K562 (cell line): Measurements from ENCODE around the gene ZNF48. TPM values are rescaled to one million over a fixed set of nuclear protein-coding genes. Genes with fewer than 3 reads are reported as not detected.

ENCODE experiments used
- CBX1 ChIP-seq: sonication (generic); IDR thresholded peaks from 2 replicates; pipeline ENCODE4 v1.6.1; 2016; ENCODE audit warnings: antibody characterized with exemption, low read depth, mild to moderate bottlenecking
- EHMT2 ChIP-seq: fragments of 450-650 bp; IDR thresholded peaks from 2 replicates; pipeline ENCODE4 v1.6.1; 2018; ENCODE audit warnings: antibody characterized with exemption
- ERF ChIP-seq: fragments of 450-650 bp; formaldehyde crosslinking; IDR thresholded peaks from 2 replicates; pipeline ENCODE4 v1.4.0; 2020; ENCODE audit warnings: mild to moderate bottlenecking, mixed read lengths
- HCFC1 ChIP-seq: IDR thresholded peaks from 2 replicates; pipeline ENCODE4 v1.6.1; 2012; ENCODE audit warnings: low read depth, low read length, improper control_type of control experiment
- HSF4 ChIP-seq: fragments of 250-450 bp; sonication (Bioruptor Pico); IDR thresholded peaks from 2 replicates; pipeline ENCODE4 v2.1.2; 2022; ENCODE audit warnings: mild to moderate bottlenecking, moderate library complexity, borderline replicate concordance
- MED1 ChIP-seq: sonication (generic); formaldehyde crosslinking; IDR thresholded peaks from 2 replicates; pipeline ENCODE4 v1.8.1; 2023; ENCODE audit warnings: missing genetic modification reagents, borderline replicate concordance
- MLX ChIP-seq, 2 experiments: fragments of 450-650 bp in 1 of 2; sonication (generic) in 1 of 2; formaldehyde crosslinking; conservative IDR thresholded peaks; 2 replicates each; pipeline versions ENCODE4 v1.4.0 to v1.8.1; 2020 to 2022; ENCODE audit warnings: mild to moderate bottlenecking in 1 of 2, missing genetic modification reagents in 1 of 2
- NCOA2 ChIP-seq, 2 experiments: fragments of 450-650 bp; IDR thresholded peaks; 2 replicates each; pipeline ENCODE4 v1.6.1; 2018; ENCODE audit warnings: mild to moderate bottlenecking in 2 of 2, moderate library complexity in 1 of 2; ENCODE audit not compliant: partially characterized antibody in 2 of 2
- NFE2L1 ChIP-seq: fragments of 450-650 bp; IDR thresholded peaks from 2 replicates; pipeline ENCODE4 v1.6.1; 2016; ENCODE audit warnings: missing genetic modification characterization, low read depth, mild to moderate bottlenecking, missing compliant biosample characterization, moderate library complexity, borderline replicate concordance
- NR2C1 ChIP-seq, 2 experiments: fragments of 450-650 bp; IDR thresholded peaks; 2 replicates each; pipeline ENCODE4 v1.6.1; 2017; ENCODE audit warnings: mild to moderate bottlenecking in 2 of 2, antibody characterized with exemption in 1 of 2, inconsistent platforms in 1 of 2, missing compliant biosample characterization in 1 of 2, missing genetic modification characterization in 1 of 2
- POLR2G ChIP-seq: fragments of 200-400 bp; formaldehyde crosslinking; IDR thresholded peaks from 2 replicates; pipeline ENCODE4 v1.6.1; 2017; ENCODE audit warnings: low read depth, mild to moderate bottlenecking, antibody characterized with exemption, low read length, moderate library complexity
- RFX7 ChIP-seq: fragments of 250-450 bp; sonication (Bioruptor Pico); IDR thresholded peaks from 2 replicates; pipeline ENCODE4 v1.5.1; 2021; ENCODE audit warnings: mild to moderate bottlenecking
- SMAD2 ChIP-seq: fragments of 150-350 bp; IDR thresholded peaks from 2 replicates; pipeline ENCODE4 v1.6.1; 2014; ENCODE audit warnings: low read depth, mild to moderate bottlenecking, low read length
- SMC3 ChIP-seq: conservative IDR thresholded peaks from 2 replicates; pipeline ENCODE4 v1.6.1; 2011; ENCODE audit warnings: low read depth, low read length, improper control_type of control experiment; ENCODE audit not compliant: insufficient read depth
- SPI1 ChIP-seq: IDR thresholded peaks from 2 replicates; pipeline ENCODE4 v1.6.1; 2011; ENCODE audit warnings: low read depth, low read length, control low read depth, borderline replicate concordance
- STAG1 ChIP-seq: sonication (generic); formaldehyde crosslinking; IDR thresholded peaks from 2 replicates; pipeline ENCODE4 v1.5.0; 2020; ENCODE audit warnings: missing genetic modification reagents, borderline replicate concordance
- SUPT5H ChIP-seq: fragments of 450-650 bp; IDR thresholded peaks from 2 replicates; pipeline ENCODE4 v1.6.1; 2016
- TCF7 ChIP-seq: sonication (generic); IDR thresholded peaks from 2 replicates; pipeline ENCODE4 v1.6.1; 2016; ENCODE audit warnings: antibody characterized with exemption, borderline replicate concordance
- ZFP1 ChIP-seq: fragments of 450-650 bp; formaldehyde crosslinking; IDR thresholded peaks from 2 replicates; pipeline ENCODE4 v1.4.0; 2020; ENCODE audit warnings: mild to moderate bottlenecking, mixed read lengths
- ZNF121 ChIP-seq: sonication (generic); formaldehyde crosslinking; conservative IDR thresholded peaks from 2 replicates; pipeline ENCODE4 v1.8.0; 2022; ENCODE audit warnings: missing genetic modification reagents
- ZNF41 ChIP-seq: fragments of 250-450 bp; sonication (Bioruptor Pico); conservative IDR thresholded peaks from 2 replicates; pipeline ENCODE4 v1.4.0; 2020; ENCODE audit warnings: mild to moderate bottlenecking
- ZNF785 ChIP-seq: fragments of 250-450 bp; sonication (Bioruptor Pico); IDR thresholded peaks from 2 replicates; pipeline ENCODE4 v1.4.0; 2020; ENCODE audit warnings: mild to moderate bottlenecking
- polyA plus RNA-seq, 8 experiments: library from polyadenylated mRNA; depleted of rRNA in 4 of 8; stranded (reverse) in 5 of 8; unstranded in 3 of 8; fragments of >200 nt; fragmentation: Nextera tagmentation in 2 of 8; fragmentation: Illumina TruSeq in 1 of 8; extraction: Ambion mirVana in 2 of 8; extraction: Trizol in 1 of 8; gene quantifications; 2 replicates each; pipeline versions ENCODE4 v1.2.1 to v1.2.3, GENCODE V29; 2011 to 2014; ENCODE audit warnings: inconsistent platforms in 1 of 8, missing spikeins in 1 of 8
- total RNA-seq, 7 experiments: library from RNA; depleted of rRNA in 6 of 7; stranded (reverse); fragments of >200 nt in 6 of 7; fragmentation: Illumina TruSeq in 2 of 7; extraction: Trizol in 2 of 7; gene quantifications; 2 replicates each; pipeline versions ENCODE4 v1.2.1 to v1.2.3, GENCODE V29; 2011 to 2021; ENCODE audit warnings: low replicate concordance in 1 of 7
- TF ChIP-seq, protein P1 (sequence below): fragments of 450-650 bp; IDR thresholded peaks from 2 replicates; pipeline ENCODE4 v1.7.0; 2016; ENCODE audit warnings: borderline replicate concordance
- TF ChIP-seq, protein P2 (sequence below): fragments of 250-450 bp; sonication (Bioruptor Pico); IDR thresholded peaks from 2 replicates; pipeline ENCODE4 v1.8.0; 2021; ENCODE audit warnings: borderline replicate concordance, mild to moderate bottlenecking, moderate library complexity; ENCODE audit not compliant: poor library complexity, severe bottlenecking

Gene ZNF48
- total and polyA plus RNA-seq, 9 of the 15 experiments (the other 6 are each of a cell fraction or from before 2014, with no cell fraction given) = 0.38 to 11.6 (median 4.7) TPM

GRCh38 chr16:30371248-30371816 lies 23.9 kb upstream of the ZNF48 start (continued):
- TF ChIP-seq, protein P1, sequence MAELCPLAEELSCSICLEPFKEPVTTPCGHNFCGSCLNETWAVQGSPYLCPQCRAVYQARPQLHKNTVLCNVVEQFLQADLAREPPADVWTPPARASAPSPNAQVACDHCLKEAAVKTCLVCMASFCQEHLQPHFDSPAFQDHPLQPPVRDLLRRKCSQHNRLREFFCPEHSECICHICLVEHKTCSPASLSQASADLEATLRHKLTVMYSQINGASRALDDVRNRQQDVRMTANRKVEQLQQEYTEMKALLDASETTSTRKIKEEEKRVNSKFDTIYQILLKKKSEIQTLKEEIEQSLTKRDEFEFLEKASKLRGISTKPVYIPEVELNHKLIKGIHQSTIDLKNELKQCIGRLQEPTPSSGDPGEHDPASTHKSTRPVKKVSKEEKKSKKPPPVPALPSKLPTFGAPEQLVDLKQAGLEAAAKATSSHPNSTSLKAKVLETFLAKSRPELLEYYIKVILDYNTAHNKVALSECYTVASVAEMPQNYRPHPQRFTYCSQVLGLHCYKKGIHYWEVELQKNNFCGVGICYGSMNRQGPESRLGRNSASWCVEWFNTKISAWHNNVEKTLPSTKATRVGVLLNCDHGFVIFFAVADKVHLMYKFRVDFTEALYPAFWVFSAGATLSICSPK = no peak
- TF ChIP-seq, protein P2, sequence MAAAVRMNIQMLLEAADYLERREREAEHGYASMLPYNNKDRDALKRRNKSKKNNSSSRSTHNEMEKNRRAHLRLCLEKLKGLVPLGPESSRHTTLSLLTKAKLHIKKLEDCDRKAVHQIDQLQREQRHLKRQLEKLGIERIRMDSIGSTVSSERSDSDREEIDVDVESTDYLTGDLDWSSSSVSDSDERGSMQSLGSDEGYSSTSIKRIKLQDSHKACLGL (CRISPR knock-in tag) = no peak
- no peak for TF ChIP-seq STAG1
- no peak for TF ChIP-seq SMAD2
- no peak for TF ChIP-seq ERF (CRISPR knock-in tag)
- TF ChIP-seq CBX1 = no peak
- no peak for TF ChIP-seq NR2C1 (IDR thresholded peaks at IDR 0.05)
- TF ChIP-seq NR2C1 (tag; IDR thresholded peaks at IDR 0.05) = no peak
- no peak for TF ChIP-seq HSF4 (CRISPR knock-in tag)
- TF ChIP-seq SUPT5H = no peak; the same call in none of the 2 replicates
- TF ChIP-seq HCFC1 = no peak
- no peak for TF ChIP-seq NFE2L1 (tag)
- TF ChIP-seq EHMT2 = no peak
- TF ChIP-seq MLX (CRISPR knock-in tag; conservative IDR thresholded peaks at IDR 0.05) = no peak
- TF ChIP-seq NCOA2 (IDR thresholded peaks at IDR 0.05; ENCODE audit: partially characterized antibody in 2 of 2) = no peak
- TF ChIP-seq MED1 (CRISPR knock-in tag) = no peak
- TF ChIP-seq SMC3 = 0 out of 2 replicates have a peak, but pooled peaks have one; percentile 5
- TF ChIP-seq ZNF41 (CRISPR knock-in tag) = no peak
- TF ChIP-seq ZNF121 (CRISPR knock-in tag) = no peak
- no peak for TF ChIP-seq ZFP1 (CRISPR knock-in tag)
- no peak for TF ChIP-seq ZNF785 (CRISPR knock-in tag)
- no peak for TF ChIP-seq SPI1
- no peak for TF ChIP-seq RFX7 (CRISPR knock-in tag)
- TF ChIP-seq POLR2G = peak; percentile 58
- TF ChIP-seq TCF7 = no peak
